ENCODE data around the gene UBQLN4. TPM values are rescaled to one million over a fixed set of nuclear protein-coding genes. Genes with fewer than 3 reads are reported as not detected.

Gene UBQLN4
- total and polyA plus RNA-seq, 2 donors (not counting 3 experiments of a cell fraction or from before 2014, with no cell fraction given) = 50.5 to 50.8 TPM

DNA sequence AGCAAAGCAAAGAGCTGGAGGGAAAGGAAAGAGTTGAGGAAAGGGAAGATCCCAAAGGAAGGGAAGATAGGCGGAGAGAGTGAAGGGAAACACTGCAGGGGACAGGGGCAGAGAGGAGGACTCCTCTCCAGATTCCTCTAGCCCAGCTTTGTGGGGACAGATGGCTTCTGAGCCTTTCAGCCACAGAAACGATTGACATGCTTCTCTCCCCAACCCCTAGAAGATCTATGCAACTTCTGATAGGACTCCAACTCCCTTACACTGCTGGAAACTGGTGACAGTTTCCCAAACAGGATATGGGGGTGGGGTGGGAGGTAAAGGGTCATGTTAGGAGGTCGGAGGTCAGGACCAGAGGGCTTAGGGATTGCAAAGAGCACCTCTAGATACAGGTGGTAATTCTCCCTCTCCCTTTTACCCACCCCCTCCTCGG lies 22.2 kb upstream of the UBQLN4 start:
- no peak overlapping the region for H3K4me2 ChIP-seq (ENCODE audit: insufficient read depth, low read length)
- intact Hi-C loops (cut with micrococcal nuclease) (no loop called here), dilution Hi-C loops (cut with MboI; ENCODE audit: extremely low pct_ligation_motif_present, low sequenced_read_pairs) (no loop called here)
- FAIRE-seq (no peak), DNase-seq (ENCODE audit: low read depth, low spot score) (no peak)
- H3K79me2 ChIP-seq (ENCODE audit: control insufficient read depth, insufficient read depth, low read length) = peaks cover 36% of the 10 kb centered on the region
- no peak overlapping the region for H3K27ac ChIP-seq (ENCODE audit: insufficient read depth, low read depth, low read length)
- TSS peak; percentile 4 for BruUV-seq (replicated peaks)
- H3K4me1 ChIP-seq (ENCODE audit: control insufficient read depth, extremely low read depth, insufficient read depth, low read length) = peaks cover 11% of the 10 kb centered on the region
- no peak overlapping the region for H2AFZ ChIP-seq (ENCODE audit: low read depth, low read length)
- H3K9me3 ChIP-seq (replicated peaks; ENCODE audit: control insufficient read depth, insufficient read depth, low read length) = no peaks in the 10 kb centered on the region
- no peaks in the 10 kb centered on the region for H3K9me1 ChIP-seq (replicated peaks; ENCODE audit: control insufficient read depth, extremely low read depth, insufficient read depth, low read length)
- ChIA-PET POLR2A (no interaction called here), CTCF (interaction anchor here (1.9 kb wide), 1 partner anchor 9 kb away, joined by 10 read pairs; no protein-coding TSS in a partner anchor)
- no peak overlapping the region for H3K9ac ChIP-seq (replicated peaks; ENCODE audit: extremely low read depth, insufficient read depth, low read length)
- peaks cover 8 to 37% of the 10 kb centered on the region in 2 experiments for H3K36me3 ChIP-seq (ENCODE audit: control insufficient read depth in 2 of 2, extremely low read depth in 1 of 2, insufficient read depth in 2 of 2, low read length in 2 of 2)
- no peak overlapping the region for H3K4me3 ChIP-seq (replicated peaks in 1 of 3; ENCODE audit: insufficient read depth in 1 of 3, low read depth in 1 of 3, low read length in 3 of 3)
- H4K20me1 ChIP-seq (replicated peaks; ENCODE audit: control insufficient read depth, extremely low read depth, insufficient read depth, low read length) = no peaks in the 10 kb centered on the region
- H3K27me3 ChIP-seq (ENCODE audit: control insufficient read depth in 2 of 2, insufficient read depth in 2 of 2, low read length in 2 of 2) = no peaks in the 10 kb centered on the region
- no peak for TF ChIP-seq FOS (IDR thresholded peaks at IDR 0.05; ENCODE audit: borderline replicate concordance, insufficient read depth, low read length)

DNA sequence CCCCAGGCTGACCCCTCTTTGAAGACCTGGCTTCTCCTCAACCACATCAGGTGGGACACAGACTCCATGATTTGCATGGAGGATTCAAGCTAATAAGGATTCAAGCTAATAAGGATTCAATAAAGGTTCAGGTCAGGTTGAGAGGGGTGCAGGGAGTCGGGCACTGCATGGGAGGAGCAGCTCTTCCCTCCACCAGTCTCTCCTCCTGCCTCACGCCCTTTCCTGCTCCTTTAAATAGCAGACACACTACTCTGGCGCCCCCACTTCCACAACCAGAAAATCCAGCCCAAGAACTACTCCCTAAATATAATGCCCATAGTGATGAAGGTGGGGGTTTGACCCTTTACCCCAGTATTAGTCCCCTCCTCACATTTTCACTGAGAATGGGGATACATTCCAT lies 21.6 kb upstream of the UBQLN4 start:
- Histone ChIP-seq H3K9me1 (replicated peaks; ENCODE audit: control insufficient read depth, extremely low read depth, insufficient read depth, low read length) (no peaks in the 10 kb centered on the region), H4K20me1 (replicated peaks; ENCODE audit: control insufficient read depth, extremely low read depth, insufficient read depth, low read length) (no peaks in the 10 kb centered on the region), H3K9me3 (replicated peaks; ENCODE audit: control insufficient read depth, insufficient read depth, low read length) (no peaks in the 10 kb centered on the region), H3K79me2 (ENCODE audit: control insufficient read depth, insufficient read depth, low read length) (peaks cover 30% of the 10 kb centered on the region), H3K4me1 (ENCODE audit: control insufficient read depth, extremely low read depth, insufficient read depth, low read length) (peaks cover 11% of the 10 kb centered on the region), H3K4me3 (replicated peaks in 1 of 3; ENCODE audit: insufficient read depth in 1 of 3, low read depth in 1 of 3, low read length in 3 of 3) (no peak overlapping the region), H3K27me3 (ENCODE audit: control insufficient read depth in 2 of 2, insufficient read depth in 2 of 2, low read length in 2 of 2) (no peaks in the 10 kb centered on the region), H2AFZ (ENCODE audit: low read depth, low read length) (no peak overlapping the region), H3K9ac (replicated peaks; ENCODE audit: extremely low read depth, insufficient read depth, low read length) (no peak overlapping the region), H3K27ac (ENCODE audit: insufficient read depth, low read depth, low read length) (no peak overlapping the region), H3K4me2 (ENCODE audit: insufficient read depth, low read length) (no peak overlapping the region), H3K36me3 (ENCODE audit: control insufficient read depth in 2 of 2, extremely low read depth in 1 of 2, insufficient read depth in 2 of 2, low read length in 2 of 2) (peaks cover 8 to 37% of the 10 kb centered on the region in 2 experiments)
- POLR2A ChIA-PET = no interaction called here
- FAIRE-seq (no peak), DNase-seq (ENCODE audit: low read depth, low spot score) (no peak)
- intact Hi-C loops (cut with micrococcal nuclease) (no loop called here), dilution Hi-C loops (cut with MboI; ENCODE audit: extremely low pct_ligation_motif_present, low sequenced_read_pairs) (no loop called here)
- TF ChIP-seq CTCF (IDR thresholded peaks at IDR 0.05; ENCODE audit: extremely low read depth in 1 of 2, insufficient read depth in 1 of 2, low read depth in 1 of 2, low read length in 2 of 2) (no peak), EZH2 (IDR thresholded peaks at IDR 0.05; ENCODE audit: borderline replicate concordance, low read depth, low read length, severe bottlenecking) (no peak), GATA2 (IDR thresholded peaks at IDR 0.05; ENCODE audit: insufficient read depth, insufficient read length, low read depth, low read length) (no peak), POLR2AphosphoS5 (IDR thresholded peaks at IDR 0.05; ENCODE audit: insufficient read depth, low read depth, low read length) (no peak), FOS (IDR thresholded peaks at IDR 0.05; ENCODE audit: borderline replicate concordance, insufficient read depth, low read length) (no peak), JUN (IDR thresholded peaks at IDR 0.05; ENCODE audit: borderline replicate concordance, insufficient read depth, insufficient read length, low read depth) (no peak)
- TF ChIP-seq, protein P1, sequence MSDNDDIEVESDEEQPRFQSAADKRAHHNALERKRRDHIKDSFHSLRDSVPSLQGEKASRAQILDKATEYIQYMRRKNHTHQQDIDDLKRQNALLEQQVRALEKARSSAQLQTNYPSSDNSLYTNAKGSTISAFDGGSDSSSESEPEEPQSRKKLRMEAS (IDR thresholded peaks at IDR 0.05; ENCODE audit: insufficient read depth, insufficient read length) = no peak
- no TSS peak for BruUV-seq (replicated peaks)
- CTCF ChIA-PET = interaction anchor here (0.6 to 1.9 kb wide), 2 partner anchors 9 to 356 kb away, joined by 3 to 10 read pairs; no protein-coding TSS in a partner anchor

Measured in endothelial cell of umbilical vein (primary cell).